Brain microvascular endothelial cell (primary cell): ENCODE results near the gene FSCB.
"Not testable (repeated sequence)": the region's sequence is repeated elsewhere in the genome, so short reads cannot be mapped to it uniquely, and the experiment has no call there.

Experiments used
- DNase-seq: peaks from one replicate; pipeline ENCODE4 v3.0.0-alpha.2; 2020
- H3K27ac ChIP-seq: fragments of 250-450 bp; sonication (Bioruptor Pico); 2 replicates; pipeline ENCODE4 v1.5.1; 2020; ENCODE audit warnings: mild to moderate bottlenecking, moderate library complexity
- H3K27me3 ChIP-seq: fragments of 250-450 bp; sonication (Bioruptor Pico); replicated peaks from 2 replicates; pipeline ENCODE4 v1.5.1; 2020; ENCODE audit warnings: mild to moderate bottlenecking
- H3K36me3 ChIP-seq: fragments of 250-450 bp; sonication (Bioruptor Pico); replicated peaks from 2 replicates; pipeline ENCODE4 v1.5.1; 2020; ENCODE audit warnings: mild to moderate bottlenecking
- H3K4me3 ChIP-seq: 2 replicates; pipeline ENCODE4 v1.5.1; 2011; ENCODE audit warnings: low read depth, mild to moderate bottlenecking, control low read depth, low read length, moderate library complexity
- CTCF ChIP-seq: IDR thresholded peaks from 2 replicates; pipeline ENCODE4 v1.5.1; 2011; ENCODE audit warnings: low read depth, mild to moderate bottlenecking, moderate library complexity, low read length, control low read depth, inconsistent platforms; ENCODE audit errors: missing control alignments
- in situ Hi-C: cut with HindIII; loops from 2 replicates; pipeline ENCODE4 v1.10.0; 2017; ENCODE audit warnings: low sequenced_read_pairs, low pct_ligation_motif_present

The FSCB gene

GRCh38 chr14:44507183-44507582 lies at the start of gene FSCB:
Gene FSCB (minus strand): TSS chr14:44507283. CDS start chr14:44506987, 296 bp downstream.
- H3K27me3 ChIP-seq, result no peaks in the 10 kb centered on the region
- in situ Hi-C loops, result no loop called here

GRCh38 chr14:44531658-44532057 lies 24.6 kb upstream of the FSCB start:
- TF ChIP-seq CTCF, result no peak
- H3K36me3 ChIP-seq, result no peaks in the 10 kb centered on the region
- in situ Hi-C loops, result no loop called here
- DNase-seq, result no peak
- H3K27me3 ChIP-seq, result no peaks in the 10 kb centered on the region
- no peak overlapping the region for H3K4me3 ChIP-seq
- no peak overlapping the region for H3K27ac ChIP-seq

More at GRCh38 chr14:44507183-44507582, at the start of gene FSCB:
- Histone ChIP-seq H3K4me3 (no peak within 1 kb of the TSS), H3K36me3 (no peaks in the 10 kb centered on the region), H3K27ac (no peak within 1 kb of the TSS)
- DNase-seq, result no peak
- no peak for TF ChIP-seq CTCF

GRCh38 chr14:44530475-44530874 lies 23.4 kb upstream of the FSCB start:
- DNase-seq, result no peak
- no peak overlapping the region for H3K27ac ChIP-seq
- no peaks in the 10 kb centered on the region for H3K36me3 ChIP-seq
- TF ChIP-seq CTCF, result no peak
- H3K4me3 ChIP-seq, result no peak overlapping the region
- in situ Hi-C loops, result no loop called here
- no peaks in the 10 kb centered on the region for H3K27me3 ChIP-seq

GRCh38 chr14:44529026-44529425 lies 21.9 kb upstream of the FSCB start:
- Histone ChIP-seq H3K27me3 (no peaks in the 10 kb centered on the region), H3K36me3 (no peaks in the 10 kb centered on the region), H3K4me3 (no peak overlapping the region), H3K27ac (no peak overlapping the region)
- no peak for DNase-seq
- in situ Hi-C loops, result no loop called here
- no peak for TF ChIP-seq CTCF

GRCh38 chr14:44528180-44528579 lies 21.1 kb upstream of the FSCB start:
- H3K36me3 ChIP-seq, result no peaks in the 10 kb centered on the region
- H3K4me3 ChIP-seq, result no peak overlapping the region
- no peak for DNase-seq
- TF ChIP-seq CTCF, result no peak
- H3K27ac ChIP-seq, result no peak overlapping the region
- H3K27me3 ChIP-seq, result no peaks in the 10 kb centered on the region
- in situ Hi-C loops, result no loop called here

- Histone ChIP-seq H3K27me3 (no peaks in the 10 kb centered on the region), H3K27ac (no peak overlapping the region), H3K36me3 (no peaks in the 10 kb centered on the region), H3K4me3 (no peak overlapping the region)
- TF ChIP-seq CTCF, result no peak
- DNase-seq, result no peak
- in situ Hi-C loops, result no loop called here
These were observed 18.2 kb upstream of the FSCB start for GRCh38 chr14:44525237-44525636.

GRCh38 chr14:44515668-44516067 lies 8.6 kb upstream of the FSCB start:
- H3K36me3 ChIP-seq, in situ Hi-C loops, H3K27ac ChIP-seq, H3K27me3 ChIP-seq, DNase-seq, H3K4me3 ChIP-seq: not testable (repeated sequence)
